GM10248 (cell line): ENCODE data around the gene GABBR2.

Experiments used
- CTCF ChIA-PET: fragments of 300-600 bp; sonication (Branson Sonifier 250); formaldehyde crosslinking; extraction: SDS; loops from one replicate; lab custom pipeline; 2021; ENCODE audit warnings: antibody characterized with exemption; lab: Yijun Ruan, JAX
- POLR2A ChIA-PET: fragments of 350-650 bp; sonication (Branson Sonifier 250); formaldehyde crosslinking; extraction: SDS; loops from one replicate; lab custom pipeline; 2020; ENCODE audit warnings: antibody characterized with exemption; lab: Yijun Ruan, JAX
- DNase-seq: peaks from one replicate; pipeline ENCODE4 v3.0.0; 2012; ENCODE audit errors: extremely low spot score
- CTCF ChIP-seq: IDR thresholded peaks from 2 replicates; pipeline ENCODE4 v1.5.1; 2012; ENCODE audit warnings: mild to moderate bottlenecking, low read depth; ENCODE audit errors: extremely low read depth, missing control alignments, control extremely low read depth

The GABBR2 gene

DNA sequence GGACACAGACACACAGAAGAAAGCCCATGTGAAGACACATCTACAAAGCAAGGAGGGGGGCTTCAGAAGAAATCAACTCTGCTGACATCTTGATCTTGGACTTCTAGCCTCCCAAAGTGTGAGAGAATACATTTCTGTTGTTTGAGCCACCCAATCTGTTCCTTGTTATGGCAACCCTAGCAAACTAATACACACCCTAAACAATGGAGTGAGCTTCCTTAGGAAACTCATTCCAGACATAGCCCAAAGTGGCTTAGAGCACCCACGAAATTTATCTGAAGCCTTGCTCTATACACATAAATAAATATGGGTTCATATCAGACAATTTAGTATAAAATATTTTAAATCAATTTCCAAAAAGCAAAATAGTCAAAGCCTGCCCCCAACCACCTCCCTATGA lies 445.7 kb downstream of the GABBR2 start:
- no peak for DNase-seq
- CTCF ChIA-PET = interaction anchor here (0.6 to 3.0 kb wide), 22 partner anchors 8 to 373 kb away, joined by 3 to 16 read pairs (median 4); partner anchors contain the start of genes TBC1D2, TRIM14 and TRMO
- POLR2A ChIA-PET = no interaction called here
- TF ChIP-seq CTCF = no peak

GRCh38 chr9:98262056-98262455 lies 446.7 kb downstream of the GABBR2 start:
- ChIA-PET CTCF (interaction anchor here (0.9 to 3.0 kb wide), 6 partner anchors 143 to 339 kb away, joined by 3 to 16 read pairs (median 6); partner anchors contain the start of genes TRIM14 and TRMO), POLR2A (no interaction called here)
- no peak for DNase-seq
- TF ChIP-seq CTCF = no peak

DNA sequence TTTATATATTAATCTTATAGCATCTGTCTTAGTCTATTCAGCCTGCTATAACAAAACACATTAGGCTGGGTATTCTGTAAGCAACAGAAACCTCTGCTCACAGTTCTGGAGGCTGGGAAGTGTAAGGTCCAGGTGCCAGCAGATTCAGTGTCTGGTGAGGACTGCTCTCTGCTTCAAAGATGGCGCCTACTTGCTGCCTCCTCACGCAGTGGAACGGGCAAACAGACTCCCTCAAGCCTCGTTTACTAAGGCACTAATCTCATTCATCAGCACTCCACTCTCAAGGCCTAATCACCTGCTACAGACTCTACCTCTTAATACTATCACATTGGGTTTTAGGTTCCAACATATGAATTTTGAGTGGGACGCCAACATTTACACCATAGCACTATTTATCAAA lies 448.1 kb downstream of the GABBR2 start:
- CTCF ChIA-PET = interaction anchor here (1.2 to 1.7 kb wide), 2 partner anchors 187 to 337 kb away, joined by 4 to 11 read pairs; partner anchors contain the start of gene TRMO

GRCh38 chr9:98259791-98260190 lies 448.9 kb downstream of the GABBR2 start:
- ChIA-PET POLR2A (interaction anchor here (0.7 kb wide), 1 partner anchor 162 kb away, joined by 4 read pairs; no protein-coding TSS in a partner anchor), CTCF (interaction anchor here (1.2 to 1.7 kb wide), 4 partner anchors 162 to 336 kb away, joined by 3 to 11 read pairs (median 4); partner anchors contain the start of gene TRMO)
- DNase-seq = no peak
- TF ChIP-seq CTCF = no peak

More for the DNA sequence above, 448.1 kb downstream of the GABBR2 start:
- POLR2A ChIA-PET = no interaction called here
- no peak for DNase-seq
- TF ChIP-seq CTCF = no peak

GRCh38 chr9:98256756-98257155 lies 452.0 kb downstream of the GABBR2 start:
- no peak for TF ChIP-seq CTCF
- CTCF ChIA-PET = interaction anchor here (1.1 to 2.7 kb wide), 12 partner anchors 23 to 519 kb away, joined by 3 to 21 read pairs (median 6); partner anchors contain the start of gene TRMO
- DNase-seq = no peak
- POLR2A ChIA-PET = no interaction called here

DNA sequence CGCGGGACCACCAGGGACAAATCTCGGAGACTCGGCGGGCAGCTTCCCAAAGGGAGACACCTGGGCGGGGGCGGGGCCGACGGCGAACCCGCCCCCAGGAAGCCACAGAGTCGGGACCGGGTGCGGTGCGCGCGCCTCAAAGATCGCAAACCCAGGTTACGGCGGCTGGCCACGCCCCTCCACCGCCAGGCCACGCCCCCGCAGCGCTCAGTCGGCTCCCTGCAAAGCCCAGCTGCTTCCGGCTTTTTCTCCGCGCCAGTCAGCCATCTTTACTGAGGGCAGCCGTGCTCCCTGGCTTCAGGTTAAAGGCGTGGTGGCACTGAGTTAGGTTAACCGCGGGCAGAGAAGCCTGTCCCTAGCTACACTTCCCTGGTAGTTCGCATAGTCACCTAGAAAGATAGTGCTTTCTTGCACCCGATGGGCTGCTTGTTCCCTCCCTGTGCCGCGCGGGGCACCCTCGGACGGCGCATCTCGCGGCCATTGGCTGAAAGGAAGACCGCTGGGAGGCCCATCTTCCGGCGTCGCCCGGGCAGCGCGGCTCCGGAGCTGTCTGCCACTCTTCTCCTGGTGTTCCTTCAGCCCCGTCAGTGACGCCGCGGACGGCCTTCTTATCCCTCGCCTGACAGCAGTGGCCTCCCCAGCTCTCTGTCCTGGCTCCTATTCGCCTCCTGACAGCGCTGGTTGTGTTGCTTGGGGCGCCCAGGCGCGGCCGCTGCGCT lies 453.0 kb downstream of the GABBR2 start, which contains the start of gene TBC1D2:
Gene TBC1D2, minus strand, starts transcription at position 72 of the 719 bp plus-strand sequence. CDS start 108 bp downstream, outside the sequence.
- ChIA-PET CTCF (interaction anchor here (1.1 to 2.7 kb wide), 15 partner anchors 8 to 520 kb away, joined by 3 to 21 read pairs (median 6); partner anchors contain the start of gene TRMO), POLR2A (interaction anchor here (0.8 kb wide), 1 partner anchor 199 kb away, joined by 3 read pairs; the partner anchor contains the start of gene NANS)
- no peak for TF ChIP-seq CTCF
- DNase-seq = peak; percentile 99
